HCT116 (cell line): ENCODE results near the gene ITFG1. TPM values are rescaled to one million over a fixed set of nuclear protein-coding genes. Genes with fewer than 3 reads are reported as not detected.
"Not testable (repeated sequence)": the region's sequence is repeated elsewhere in the genome, so short reads cannot be mapped to it uniquely, and the experiment has no call there.

Experiments
- ATAC-seq: fragments of 200-7000 bp; cut with Tn5 transposase; 2 replicates; pipeline ENCODE4 v1.9.1; 2020; ENCODE audit warnings: mild to moderate bottlenecking, moderate library complexity
- BruUV-seq: library from RNA; stranded (reverse); fragments of 400-500 nt; replicated peaks from 2 replicates; lab custom pipeline; 2021; lab: Mats Ljungman, UMichigan
- CTCF ChIA-PET: fragments of 300-600 bp; sonication (Branson Sonifier 250); formaldehyde crosslinking; loops from one replicate; lab custom pipeline; 2021; ENCODE audit warnings: antibody characterized with exemption; lab: Charles Lee
- POLR2A ChIA-PET: fragments of 300-600, 350-600 bp; sonication (Branson Sonifier 250); formaldehyde crosslinking; loops from one replicate; lab custom pipeline; 2021; ENCODE audit warnings: antibody characterized with exemption; lab: Charles Lee
- RAD21 ChIA-PET, 2 experiments: fragments of 300-600 bp; sonication (Branson Sonifier 250); formaldehyde crosslinking; loops; one replicate each; lab custom pipeline; 2023; ENCODE audit warnings: low total read pairs in 2 of 2; ENCODE audit not compliant: uncharacterized antibody in 2 of 2, unreplicated experiment in 2 of 2, low non-redundant PET in 1 of 2; lab: Charles Lee
- DNase-seq: peaks from one replicate; pipeline ENCODE4 v3.0.0-alpha.2; 2010; ENCODE audit warnings: low read depth, low spot score
- H2AFZ ChIP-seq: fragments of 200-600 bp; shearing (Covaris generic), sonication (generic); 2 replicates; pipeline ENCODE4 v1.6.1; 2017; ENCODE audit warnings: low read depth, mixed run types, mixed read lengths, antibody characterized with exemption, low read length; ENCODE audit not compliant: poor library complexity, severe bottlenecking
- H3K27ac ChIP-seq: 2 replicates; pipeline ENCODE4 v1.5.1; 2012; ENCODE audit warnings: low read depth, low read length
- H3K27me3 ChIP-seq: fragments of 200-600 bp; sonication (generic); 2 replicates; pipeline ENCODE4 v1.6.1; 2016; ENCODE audit warnings: mixed run types, low read length, mixed read lengths; ENCODE audit not compliant: insufficient read depth
- H3K36me3 ChIP-seq, 2 experiments: fragments of 200-500 bp in 1 of 2; fragments of 200-600 bp in 1 of 2; sonication (Bioruptor generic) in 1 of 2; sonication (generic) in 1 of 2; 2 replicates each; pipeline versions ENCODE4 v1.5.1 to v1.6.1; 2014 to 2016; ENCODE audit warnings: low read length in 2 of 2, inconsistent platforms in 1 of 2, mixed read lengths in 1 of 2, mixed run types in 1 of 2; ENCODE audit not compliant: insufficient read depth in 2 of 2, control insufficient read depth in 1 of 2
- H3K4me1 ChIP-seq, 2 experiments: fragments of 200-600 bp in 1 of 2; sonication (generic) in 1 of 2; 2 replicates each; pipeline versions ENCODE4 v1.5.1 to v1.6.1; 2012 to 2017; ENCODE audit warnings: low read length in 2 of 2, inconsistent platforms in 1 of 2, mild to moderate bottlenecking in 1 of 2, mixed read lengths in 1 of 2, mixed run types in 1 of 2, moderate library complexity in 1 of 2; ENCODE audit not compliant: insufficient read depth in 2 of 2, control insufficient read depth in 1 of 2
- H3K4me2 ChIP-seq: fragments of 200-600 bp; sonication (generic); 2 replicates; pipeline ENCODE4 v1.6.1; 2017; ENCODE audit warnings: mixed run types, low read length, mixed read lengths
- H3K4me3 ChIP-seq, 2 experiments: fragments of 200-600 bp in 1 of 2; sonication (generic) in 1 of 2; replicated peaks in 1 of 2; 2 replicates each; pipeline ENCODE4 v1.5.1; 2011 to 2016; ENCODE audit warnings: low read length in 2 of 2, control low read depth in 1 of 2, low read depth in 1 of 2, mild to moderate bottlenecking in 1 of 2, mixed read lengths in 1 of 2, mixed run types in 1 of 2
- H3K79me2 ChIP-seq: fragments of 200-600 bp; sonication (generic); 2 replicates; pipeline ENCODE4 v1.6.1; 2017; ENCODE audit warnings: mild to moderate bottlenecking, mixed run types, low read length, moderate library complexity, mixed read lengths; ENCODE audit not compliant: insufficient read depth
- H3K9ac ChIP-seq: fragments of 200-600 bp; sonication (generic); 2 replicates; pipeline ENCODE4 v1.6.1; 2016; ENCODE audit warnings: low read length, mixed read lengths
- H3K9me2 ChIP-seq: fragments of 200-600 bp; sonication (generic), shearing (Covaris generic); 2 replicates; pipeline ENCODE4 v1.6.1; 2017; ENCODE audit warnings: mixed run types, mild to moderate bottlenecking, moderate library complexity; ENCODE audit not compliant: insufficient read depth
- H3K9me3 ChIP-seq, 2 experiments: fragments of 200-500 bp in 1 of 2; fragments of 200-600 bp in 1 of 2; sonication (Bioruptor generic) in 1 of 2; sonication (generic) in 1 of 2; 2 replicates each; pipeline ENCODE4 v1.6.1; 2014 to 2017; ENCODE audit warnings: low read length in 2 of 2, mixed read lengths in 2 of 2, inconsistent platforms in 1 of 2, low read depth in 1 of 2, mild to moderate bottlenecking in 1 of 2, mixed run types in 1 of 2, moderate library complexity in 1 of 2; ENCODE audit not compliant: control insufficient read depth in 1 of 2, insufficient read depth in 1 of 2
- H4K20me1 ChIP-seq: fragments of 200-600 bp; sonication (generic), shearing (Covaris generic); 2 replicates; pipeline ENCODE4 v1.6.1; 2017; ENCODE audit warnings: mixed run types, mild to moderate bottlenecking, moderate library complexity; ENCODE audit not compliant: insufficient read depth
- POLR2AphosphoS5 ChIP-seq: IDR thresholded peaks from 2 replicates; pipeline ENCODE4 v1.6.1; 2011; ENCODE audit warnings: mild to moderate bottlenecking, low read depth, low read length, moderate library complexity
- RAD21 ChIP-seq: IDR thresholded peaks from 2 replicates; pipeline ENCODE4 v1.6.1; 2012; ENCODE audit warnings: low read depth, mild to moderate bottlenecking
- SP1 ChIP-seq: IDR thresholded peaks from 2 replicates; pipeline ENCODE4 v1.6.1; 2012; ENCODE audit warnings: low read depth
- SRF ChIP-seq: IDR thresholded peaks from 2 replicates; pipeline ENCODE4 v1.6.1; 2012; ENCODE audit warnings: low read depth
- intact Hi-C: fragments of 100-400 bp; cut with micrococcal nuclease; formaldehyde crosslinking; loops from 2 replicates; pipeline ENCODE4 v1.10.0; 2022
- total RNA-seq: library from RNA; stranded (reverse); gene quantifications from one replicate; pipeline ENCODE4 v1.2.1, GENCODE V29; 2021; ENCODE audit not compliant: unreplicated experiment
- TF ChIP-seq, protein P1 (sequence below): IDR thresholded peaks from 2 replicates; pipeline ENCODE4 v1.6.1; 2012
- TF ChIP-seq, protein P2 (sequence below), 3 experiments: fragments of 200-600 bp in 1 of 3; sonication (generic) in 1 of 3; IDR thresholded peaks in 2 of 3; conservative IDR thresholded peaks in 1 of 3; 2 replicates each; pipeline ENCODE4 v1.5.1; 2012 to 2017; ENCODE audit warnings: low read depth in 2 of 3, low read length in 2 of 3, antibody characterized with exemption in 1 of 3, borderline replicate concordance in 1 of 3, control low read depth in 1 of 3, mild to moderate bottlenecking in 1 of 3, mixed read lengths in 1 of 3, mixed run types in 1 of 3, moderate library complexity in 1 of 3; ENCODE audit not compliant: insufficient read depth in 1 of 3

Gene ITFG1
- total RNA-seq, 1 experiment from 2014 or later, result 24.9 TPM

DNA sequence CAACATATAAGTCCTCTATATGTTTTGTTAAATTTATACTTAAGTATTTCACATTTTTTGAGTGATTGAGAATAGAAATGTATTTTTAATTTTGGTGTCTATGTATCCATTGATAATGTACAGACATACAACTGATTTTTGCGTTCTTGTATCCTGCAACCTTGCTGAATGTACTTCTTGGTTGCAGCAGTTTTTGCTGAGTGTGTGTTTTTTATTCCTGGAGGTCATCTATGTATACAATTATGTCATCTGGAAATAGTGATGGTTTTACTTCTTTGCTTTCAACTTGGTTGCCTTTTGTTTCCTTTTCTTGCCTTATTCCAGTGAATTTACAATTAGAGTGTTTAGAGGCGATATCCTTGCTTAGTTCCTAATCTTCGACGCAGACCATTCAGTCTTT lies 249.6 kb downstream of the ITFG1 start:
- no peak for DNase-seq
- BruUV-seq, result no TSS peak
- no peak for TF ChIP-seq POLR2AphosphoS5
- TF ChIP-seq, protein P1, sequence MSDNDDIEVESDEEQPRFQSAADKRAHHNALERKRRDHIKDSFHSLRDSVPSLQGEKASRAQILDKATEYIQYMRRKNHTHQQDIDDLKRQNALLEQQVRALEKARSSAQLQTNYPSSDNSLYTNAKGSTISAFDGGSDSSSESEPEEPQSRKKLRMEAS, result no peak
- TF ChIP-seq RAD21, result no peak
- TF ChIP-seq SRF, result no peak
- H3K9me3 ChIP-seq, result no peaks in the 10 kb centered on the region
- H2AFZ ChIP-seq, result no peak overlapping the region
- ChIA-PET CTCF (no interaction called here), RAD21 (no interaction called here), POLR2A (no interaction called here)
- intact Hi-C loops, result no loop called here
- H3K4me1 ChIP-seq, result no peaks in the 10 kb centered on the region
- H3K79me2 ChIP-seq, result no peaks in the 10 kb centered on the region
- H3K27me3 ChIP-seq, result no peaks in the 10 kb centered on the region
- H3K4me2 ChIP-seq, result no peak overlapping the region
- no peaks in the 10 kb centered on the region; the same call in 1 of the 2 replicates for H3K9me2 ChIP-seq
- no peak for ATAC-seq
- no peaks in the 10 kb centered on the region; the same call in 1 of the 2 replicates for H4K20me1 ChIP-seq
- H3K9ac ChIP-seq, result no peak overlapping the region
- H3K36me3 ChIP-seq, result no peaks in the 10 kb centered on the region
- no peak overlapping the region for H3K27ac ChIP-seq
- no peak overlapping the region for H3K4me3 ChIP-seq

DNA sequence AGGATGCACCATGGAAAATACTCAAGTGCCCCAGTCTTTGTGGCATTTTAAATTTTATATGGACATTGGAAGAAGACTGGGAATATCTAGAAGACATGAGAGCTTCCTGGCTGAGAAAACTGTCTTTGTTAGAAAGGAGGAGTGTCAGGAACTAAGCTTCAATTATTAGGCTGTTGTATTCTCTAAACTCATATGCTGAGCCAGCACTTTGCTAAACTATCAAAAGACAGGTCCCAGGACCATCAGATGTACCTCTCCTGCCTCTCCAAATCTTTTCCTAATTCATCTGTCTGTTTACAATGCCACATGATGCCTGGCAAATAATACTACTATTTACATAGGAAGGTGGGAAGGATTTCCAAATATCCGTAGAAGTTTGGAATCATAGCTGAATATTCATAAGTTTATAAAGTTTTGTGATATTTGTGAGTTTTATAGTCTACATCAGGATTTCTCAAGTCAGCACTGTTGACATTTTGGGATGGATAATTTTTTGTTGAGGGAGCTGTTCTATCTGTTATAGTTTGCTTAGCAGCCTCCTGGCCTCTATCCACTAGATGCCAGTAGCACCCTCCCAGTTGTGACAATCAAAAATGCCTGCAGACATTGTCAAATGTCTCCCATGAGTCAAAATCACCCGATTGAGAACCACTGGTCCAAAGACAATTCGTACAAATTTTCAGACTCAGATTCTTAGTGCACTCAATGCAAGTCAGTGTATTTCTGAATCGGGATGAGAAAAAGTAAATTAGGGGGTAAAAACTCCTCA lies 255.9 kb downstream of the ITFG1 start:
- no peak overlapping the region for H2AFZ ChIP-seq

DNA sequence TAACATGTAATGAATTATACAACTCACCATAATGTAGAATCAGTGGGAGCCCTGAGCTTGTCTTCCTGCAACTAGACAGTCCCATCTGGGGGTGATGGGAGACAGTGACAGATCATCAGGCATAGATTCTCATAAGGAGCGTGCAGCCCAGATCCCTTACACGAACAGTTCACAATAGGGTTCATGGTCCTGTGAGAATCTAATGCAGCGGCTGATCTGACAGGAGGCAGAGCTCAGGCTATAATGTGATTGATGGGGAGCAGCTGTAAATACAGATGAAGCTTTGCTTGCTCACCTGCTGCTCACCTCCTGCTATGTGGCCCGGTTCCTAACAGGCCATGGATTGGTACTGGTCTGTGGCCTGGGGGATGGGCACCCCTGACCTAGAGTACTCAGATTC lies 257.4 kb downstream of the ITFG1 start:
- POLR2A ChIA-PET, result not testable (repeated sequence)

More for the DNA sequence above, 255.9 kb downstream of the ITFG1 start:
- H3K9ac ChIP-seq, result no peak overlapping the region
- H4K20me1 ChIP-seq, result no peaks in the 10 kb centered on the region; the same call in 1 of the 2 replicates
- no peaks in the 10 kb centered on the region for H3K27me3 ChIP-seq
- ATAC-seq, result no peak
- no peaks in the 10 kb centered on the region for H3K9me3 ChIP-seq
- no peaks in the 10 kb centered on the region for H3K79me2 ChIP-seq
- RAD21 ChIA-PET, result no interaction called here
- H3K4me2 ChIP-seq, result no peak overlapping the region
- no peaks in the 10 kb centered on the region for H3K4me1 ChIP-seq
- no TSS peak for BruUV-seq
- CTCF ChIA-PET, result no interaction called here
- H3K9me2 ChIP-seq, result no peaks in the 10 kb centered on the region
- TF ChIP-seq SP1 (no peak), RAD21 (peak; percentile 38; the same call in 1 of the 2 replicates)
- TF ChIP-seq, protein P2, sequence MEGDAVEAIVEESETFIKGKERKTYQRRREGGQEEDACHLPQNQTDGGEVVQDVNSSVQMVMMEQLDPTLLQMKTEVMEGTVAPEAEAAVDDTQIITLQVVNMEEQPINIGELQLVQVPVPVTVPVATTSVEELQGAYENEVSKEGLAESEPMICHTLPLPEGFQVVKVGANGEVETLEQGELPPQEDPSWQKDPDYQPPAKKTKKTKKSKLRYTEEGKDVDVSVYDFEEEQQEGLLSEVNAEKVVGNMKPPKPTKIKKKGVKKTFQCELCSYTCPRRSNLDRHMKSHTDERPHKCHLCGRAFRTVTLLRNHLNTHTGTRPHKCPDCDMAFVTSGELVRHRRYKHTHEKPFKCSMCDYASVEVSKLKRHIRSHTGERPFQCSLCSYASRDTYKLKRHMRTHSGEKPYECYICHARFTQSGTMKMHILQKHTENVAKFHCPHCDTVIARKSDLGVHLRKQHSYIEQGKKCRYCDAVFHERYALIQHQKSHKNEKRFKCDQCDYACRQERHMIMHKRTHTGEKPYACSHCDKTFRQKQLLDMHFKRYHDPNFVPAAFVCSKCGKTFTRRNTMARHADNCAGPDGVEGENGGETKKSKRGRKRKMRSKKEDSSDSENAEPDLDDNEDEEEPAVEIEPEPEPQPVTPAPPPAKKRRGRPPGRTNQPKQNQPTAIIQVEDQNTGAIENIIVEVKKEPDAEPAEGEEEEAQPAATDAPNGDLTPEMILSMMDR (IDR thresholded peaks at IDR 0.05 in 2 of 3, conservative IDR thresholded peaks at IDR 0.05 in 1 of 3; ENCODE audit: borderline replicate concordance in 1 of 3, insufficient read depth in 1 of 3, low read depth in 2 of 3, low read length in 2 of 3), result 0 out of 6 replicates have a peak, but pooled peaks of 2 of the 3 experiments have one; percentile 5 to 14
- TF ChIP-seq, all 23 proteins: peak for 2
- DNase-seq, result no peak
- POLR2A ChIA-PET, result no interaction called here
- no peaks in the 10 kb centered on the region for H3K36me3 ChIP-seq
- H3K4me3 ChIP-seq, result no peak overlapping the region
- H3K27ac ChIP-seq, result no peak overlapping the region
- intact Hi-C loops, result no loop called here

More for the DNA sequence above, 257.4 kb downstream of the ITFG1 start:
- H3K27me3 ChIP-seq, H2AFZ ChIP-seq, BruUV-seq, H3K4me1 ChIP-seq, H4K20me1 ChIP-seq, H3K9me2 ChIP-seq, H3K79me2 ChIP-seq, CTCF ChIA-PET, DNase-seq, H3K4me3 ChIP-seq, intact Hi-C loops, H3K9ac ChIP-seq, H3K27ac ChIP-seq, RAD21 ChIA-PET, H3K4me2 ChIP-seq, ATAC-seq, H3K9me3 ChIP-seq, H3K36me3 ChIP-seq: not testable (repeated sequence)
